Brain microvascular endothelial cell (primary cell): ENCODE results near the gene RAD52.

Experiments
- DNase-seq: peaks from one replicate; pipeline ENCODE4 v3.0.0-alpha.2; 2020
- H3K27ac ChIP-seq: fragments of 250-450 bp; sonication (Bioruptor Pico); 2 replicates; pipeline ENCODE4 v1.5.1; 2020; ENCODE audit warnings: mild to moderate bottlenecking, moderate library complexity
- H3K27me3 ChIP-seq: fragments of 250-450 bp; sonication (Bioruptor Pico); replicated peaks from 2 replicates; pipeline ENCODE4 v1.5.1; 2020; ENCODE audit warnings: mild to moderate bottlenecking
- H3K36me3 ChIP-seq: fragments of 250-450 bp; sonication (Bioruptor Pico); replicated peaks from 2 replicates; pipeline ENCODE4 v1.5.1; 2020; ENCODE audit warnings: mild to moderate bottlenecking
- H3K4me3 ChIP-seq: 2 replicates; pipeline ENCODE4 v1.5.1; 2011; ENCODE audit warnings: low read depth, mild to moderate bottlenecking, control low read depth, low read length, moderate library complexity
- in situ Hi-C: cut with HindIII; loops from 2 replicates; pipeline ENCODE4 v1.10.0; 2017; ENCODE audit warnings: low sequenced_read_pairs, low pct_ligation_motif_present
- TF ChIP-seq, protein P1 (sequence below): IDR thresholded peaks from 2 replicates; pipeline ENCODE4 v1.5.1; 2011; ENCODE audit warnings: low read depth, mild to moderate bottlenecking, moderate library complexity, low read length, control low read depth, inconsistent platforms; ENCODE audit errors: missing control alignments

Gene RAD52

DNA sequence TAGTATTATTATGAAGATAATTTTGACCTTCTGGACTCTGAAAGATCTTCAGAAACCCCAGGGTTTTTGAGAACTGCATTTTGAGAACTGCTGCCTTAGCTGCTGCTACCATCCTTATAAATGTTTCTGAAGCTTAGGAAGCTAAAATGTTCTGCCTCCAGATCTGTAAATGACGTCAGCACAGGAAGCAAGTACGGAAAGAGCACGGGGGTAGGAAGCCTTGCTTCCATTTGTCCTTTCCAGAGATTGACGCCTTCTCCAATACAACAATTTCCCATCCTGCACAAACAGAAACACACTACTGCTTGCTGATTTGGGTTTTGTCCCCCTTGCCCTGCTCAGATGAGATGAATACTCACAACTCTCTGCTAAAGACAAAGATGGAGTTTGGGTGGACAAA lies 17.9 kb downstream of the RAD52 start:
- TF ChIP-seq, protein P1, sequence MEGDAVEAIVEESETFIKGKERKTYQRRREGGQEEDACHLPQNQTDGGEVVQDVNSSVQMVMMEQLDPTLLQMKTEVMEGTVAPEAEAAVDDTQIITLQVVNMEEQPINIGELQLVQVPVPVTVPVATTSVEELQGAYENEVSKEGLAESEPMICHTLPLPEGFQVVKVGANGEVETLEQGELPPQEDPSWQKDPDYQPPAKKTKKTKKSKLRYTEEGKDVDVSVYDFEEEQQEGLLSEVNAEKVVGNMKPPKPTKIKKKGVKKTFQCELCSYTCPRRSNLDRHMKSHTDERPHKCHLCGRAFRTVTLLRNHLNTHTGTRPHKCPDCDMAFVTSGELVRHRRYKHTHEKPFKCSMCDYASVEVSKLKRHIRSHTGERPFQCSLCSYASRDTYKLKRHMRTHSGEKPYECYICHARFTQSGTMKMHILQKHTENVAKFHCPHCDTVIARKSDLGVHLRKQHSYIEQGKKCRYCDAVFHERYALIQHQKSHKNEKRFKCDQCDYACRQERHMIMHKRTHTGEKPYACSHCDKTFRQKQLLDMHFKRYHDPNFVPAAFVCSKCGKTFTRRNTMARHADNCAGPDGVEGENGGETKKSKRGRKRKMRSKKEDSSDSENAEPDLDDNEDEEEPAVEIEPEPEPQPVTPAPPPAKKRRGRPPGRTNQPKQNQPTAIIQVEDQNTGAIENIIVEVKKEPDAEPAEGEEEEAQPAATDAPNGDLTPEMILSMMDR: no peak
- H3K36me3 ChIP-seq: peaks cover 34% of the 10 kb centered on the region

DNA sequence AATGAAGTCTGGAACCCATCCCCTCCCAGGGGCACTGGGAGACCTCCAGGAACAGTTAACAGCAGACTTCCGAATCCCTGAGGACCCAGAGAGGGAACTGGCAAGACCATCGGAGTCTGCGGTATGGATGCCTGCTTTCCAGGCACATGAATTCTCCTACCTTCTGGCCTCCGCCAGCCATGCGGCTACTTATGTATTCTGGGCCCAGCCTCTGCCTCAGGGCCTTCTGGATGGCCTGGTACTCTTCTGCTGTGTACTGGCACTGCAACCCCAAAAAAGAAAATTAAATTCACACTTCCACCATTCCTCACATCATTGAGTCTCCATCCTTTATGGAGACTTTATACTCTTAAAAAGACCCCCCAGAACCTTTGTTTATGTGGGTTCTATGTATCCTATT lies 18.4 kb downstream of the RAD52 start:
- H3K36me3 ChIP-seq: peaks cover 34% of the 10 kb centered on the region
- H3K27me3 ChIP-seq: no peaks in the 10 kb centered on the region
- no peak for DNase-seq
- in situ Hi-C loops: no loop called here
- TF ChIP-seq, protein P1: no peak
- H3K4me3 ChIP-seq: no peak overlapping the region
- H3K27ac ChIP-seq: no peak overlapping the region

More for the DNA sequence above, 17.9 kb downstream of the RAD52 start:
- Histone ChIP-seq H3K27me3 (no peaks in the 10 kb centered on the region), H3K27ac (no peak overlapping the region), H3K4me3 (no peak overlapping the region)
- DNase-seq: no peak
- in situ Hi-C loops: no loop called here

DNA sequence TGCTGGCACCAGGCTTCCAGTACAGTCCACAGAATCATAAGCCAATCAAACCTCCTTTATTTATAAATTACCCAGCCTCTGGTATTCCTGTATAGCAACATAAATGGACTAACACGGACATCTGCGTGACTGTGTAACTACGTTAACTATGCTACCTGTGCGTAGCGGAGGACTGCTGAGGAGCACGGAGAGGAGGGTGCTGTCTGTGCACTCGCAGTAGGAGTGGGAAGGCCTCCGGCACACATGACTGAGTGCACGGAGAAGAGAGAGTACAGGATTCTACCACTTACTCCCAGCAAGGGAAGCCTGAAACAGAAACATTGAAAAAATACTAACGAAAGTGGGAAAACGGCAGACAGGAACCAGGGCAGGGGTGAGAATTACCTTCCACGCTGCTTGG lies 22.9 kb downstream of the RAD52 start:
- TF ChIP-seq, protein P1: no peak
- Histone ChIP-seq H3K4me3 (no peak overlapping the region), H3K36me3 (peaks cover 38% of the 10 kb centered on the region), H3K27me3 (no peaks in the 10 kb centered on the region), H3K27ac (no peak overlapping the region)
- in situ Hi-C loops: no loop called here
- DNase-seq: no peak

DNA sequence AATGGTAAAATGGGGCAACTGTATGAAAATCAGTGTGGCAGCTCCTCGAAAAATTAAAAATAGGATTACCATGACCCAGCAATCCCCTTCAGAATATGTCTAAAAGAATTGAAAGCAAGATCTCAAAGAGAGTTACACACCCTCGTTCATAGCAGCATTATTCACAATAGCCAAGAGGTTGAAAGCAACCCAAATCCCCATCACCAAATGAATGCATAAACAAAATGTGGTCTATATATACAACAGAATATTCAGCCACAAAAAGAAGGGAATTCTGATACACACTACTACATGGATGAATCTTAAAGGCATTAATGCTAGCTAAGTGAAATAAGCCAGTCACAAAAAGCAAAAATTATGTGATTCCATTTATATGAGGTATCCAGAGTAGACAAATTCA lies 27.2 kb downstream of the RAD52 start:
- no peak for DNase-seq
- in situ Hi-C loops: no loop called here
- Histone ChIP-seq H3K36me3 (peaks cover 18% of the 10 kb centered on the region), H3K27me3 (no peaks in the 10 kb centered on the region), H3K27ac (no peak overlapping the region), H3K4me3 (no peak overlapping the region)
- TF ChIP-seq, protein P1: no peak

DNA sequence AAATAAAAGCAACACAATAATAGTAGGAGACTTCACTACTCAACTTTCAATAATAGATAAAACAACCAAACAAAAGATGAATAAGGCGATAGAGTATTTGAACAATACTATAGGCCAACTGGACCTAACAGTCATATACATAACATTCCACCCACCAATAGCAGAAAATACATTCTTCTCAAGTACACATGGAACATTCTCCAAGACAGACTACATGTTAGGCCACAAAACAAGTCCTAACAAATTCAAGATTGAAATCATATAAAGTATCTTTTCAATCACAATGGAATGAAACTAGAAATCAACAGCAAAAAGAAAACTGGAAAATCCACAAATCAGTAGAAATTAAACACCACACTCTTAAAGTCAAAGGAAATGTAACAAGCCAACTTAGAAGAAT lies 28.8 kb downstream of the RAD52 start:
- H3K27me3 ChIP-seq: no peaks in the 10 kb centered on the region
- TF ChIP-seq, protein P1: no peak
- in situ Hi-C loops: no loop called here
- H3K27ac ChIP-seq: no peak overlapping the region
- H3K4me3 ChIP-seq: no peak overlapping the region
- no peak for DNase-seq
- peaks cover 20% of the 10 kb centered on the region for H3K36me3 ChIP-seq

DNA sequence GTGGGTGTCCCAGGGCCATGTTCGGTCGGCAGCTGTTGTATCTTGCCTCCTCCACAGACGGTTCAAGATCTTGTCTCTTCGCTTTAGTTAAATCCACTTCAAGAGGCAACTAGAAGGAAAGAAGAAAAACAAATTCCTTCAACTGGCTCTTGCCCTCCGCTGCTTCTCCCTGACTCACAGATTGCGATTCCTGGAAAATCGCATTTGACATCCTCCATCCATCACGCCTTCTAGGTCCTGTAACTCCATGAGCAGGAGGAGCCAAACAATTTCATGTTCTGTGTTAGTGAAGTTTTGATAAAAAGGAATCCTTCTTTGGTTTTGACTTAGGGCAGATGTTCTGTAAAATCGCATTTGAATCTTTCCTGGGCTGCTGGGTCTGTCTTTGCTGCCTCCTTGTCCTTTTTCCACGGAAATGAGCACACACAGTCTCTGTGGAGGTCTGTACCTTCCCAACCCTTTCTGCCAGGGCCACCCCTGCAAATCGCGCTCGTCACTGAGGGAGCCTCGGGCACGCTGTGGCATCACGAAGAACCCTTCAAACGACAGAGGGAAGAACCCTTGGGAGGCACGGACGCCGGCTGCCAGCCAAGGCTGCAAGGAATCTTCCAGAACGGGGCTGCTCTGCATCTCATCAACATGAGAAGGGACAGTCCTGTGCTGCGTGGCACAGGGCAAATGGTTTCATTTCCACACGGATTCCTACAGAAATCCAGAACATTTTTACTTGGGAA lies 32.6 kb downstream of the RAD52 start:
- in situ Hi-C loops: no loop called here

More for the DNA sequence above, 32.6 kb downstream of the RAD52 start:
- TF ChIP-seq, protein P1: no peak
- Histone ChIP-seq H3K36me3 (peaks cover 42% of the 10 kb centered on the region), H3K4me3 (no peak overlapping the region), H3K27me3 (no peaks in the 10 kb centered on the region), H3K27ac (no peak overlapping the region)
- no peak for DNase-seq
